ENCODE measurements around the gene RHBDL1. TPM values are rescaled to one million over a fixed set of nuclear protein-coding genes. Genes with fewer than 3 reads are reported as not detected.
A peak's percentile ranks its signal among the peaks of the same experiment; 100 is the strongest.

The RHBDL1 gene
- polyA plus RNA-seq, 3 donors = 0.58 to 1.5 (median 1.1) TPM

DNA sequence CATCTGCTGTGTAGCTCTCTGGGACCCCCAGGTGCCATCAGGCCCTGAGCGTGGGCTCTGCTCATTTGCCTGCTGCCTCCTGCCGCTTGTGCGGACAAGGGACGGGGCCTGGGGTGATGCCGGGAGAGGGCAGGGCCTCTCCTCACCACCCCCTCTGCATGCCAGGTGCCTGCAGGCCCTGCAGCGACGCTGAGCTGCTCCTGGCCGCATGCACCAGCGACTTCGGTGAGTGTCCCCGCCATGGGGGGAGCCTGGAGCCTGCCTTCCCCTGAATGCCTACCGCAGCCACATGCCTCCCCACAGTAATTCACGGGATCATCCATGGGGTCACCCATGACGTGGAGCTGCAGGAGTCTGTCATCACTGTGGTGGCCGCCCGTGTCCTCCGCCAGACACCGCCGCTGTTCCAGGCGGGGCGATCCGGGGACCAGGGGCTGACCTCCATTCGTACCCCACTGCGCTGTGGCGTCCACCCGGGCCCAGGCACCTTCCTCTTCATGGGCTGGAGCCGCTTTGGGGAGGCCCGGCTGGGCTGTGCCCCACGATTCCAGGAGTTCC, 41.4 kb downstream of the RHBDL1 start:
- DNase-seq (ENCODE audit: low read depth in 3 of 3, low spot score in 2 of 3) = no peak

DNA sequence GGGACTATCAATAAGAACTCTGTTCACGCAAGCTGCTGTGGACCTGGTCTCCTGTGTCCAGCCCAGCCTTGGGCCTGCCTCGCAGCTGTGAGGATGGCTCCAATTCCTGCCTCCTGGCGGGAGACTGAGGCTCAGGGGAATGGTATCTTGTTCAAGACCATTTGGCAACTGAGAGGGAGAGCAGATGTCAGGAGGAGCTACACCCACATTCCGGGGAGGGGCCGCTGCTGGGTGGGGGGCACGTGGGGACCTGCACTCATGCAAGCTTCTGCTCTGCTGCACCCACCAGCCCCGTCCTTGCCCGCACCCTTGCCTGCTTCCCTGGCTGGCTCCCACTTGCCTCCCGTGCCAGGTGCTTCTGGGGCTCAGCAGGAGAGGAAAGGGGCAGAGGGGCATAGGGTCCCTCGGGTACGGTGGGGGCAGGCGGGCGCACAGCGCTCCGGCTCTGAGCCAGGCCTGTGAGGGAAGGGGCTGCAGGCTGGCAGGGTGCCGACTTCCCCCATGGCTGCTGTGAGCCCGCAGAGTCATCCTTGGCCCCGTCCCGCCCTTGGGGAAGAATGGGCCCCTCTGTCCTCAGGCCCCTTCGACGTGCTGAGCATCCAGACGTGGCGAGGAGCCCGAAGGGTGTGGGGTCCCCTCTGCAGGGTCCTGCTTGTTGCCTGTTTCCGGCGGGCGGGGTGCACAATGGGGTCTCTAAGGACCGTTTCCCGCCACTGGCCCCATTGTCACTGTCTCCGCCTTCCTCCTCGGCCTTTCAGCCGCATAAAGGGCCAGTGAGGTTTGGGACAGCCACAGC, 42.2 kb downstream of the RHBDL1 start:
- DNase-seq (ENCODE audit: low read depth in 3 of 3, low spot score in 2 of 3) = no peak

DNA sequence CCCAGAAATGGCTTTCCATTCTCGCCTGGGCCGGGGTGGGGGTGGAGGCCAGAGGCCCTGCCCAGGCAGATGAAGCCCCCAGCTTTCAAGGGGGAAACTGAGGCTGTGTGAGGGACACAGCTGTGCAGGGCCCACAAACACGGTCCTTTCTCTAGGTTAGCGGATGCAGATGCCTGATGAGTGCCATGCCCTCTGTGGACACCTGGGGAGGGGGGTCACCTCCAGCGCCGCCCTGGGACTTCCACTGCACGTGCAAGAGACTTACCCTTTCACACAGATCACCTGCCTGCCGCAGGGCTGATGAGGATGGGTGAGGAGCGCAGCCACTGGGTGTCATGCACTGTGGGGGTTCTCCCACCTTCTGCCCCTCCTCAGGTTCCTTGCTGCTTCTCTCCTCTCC, 42.9 kb downstream of the RHBDL1 start:
- DNase-seq (ENCODE audit: low read depth in 3 of 3, low spot score in 2 of 3) = no peak

DNA sequence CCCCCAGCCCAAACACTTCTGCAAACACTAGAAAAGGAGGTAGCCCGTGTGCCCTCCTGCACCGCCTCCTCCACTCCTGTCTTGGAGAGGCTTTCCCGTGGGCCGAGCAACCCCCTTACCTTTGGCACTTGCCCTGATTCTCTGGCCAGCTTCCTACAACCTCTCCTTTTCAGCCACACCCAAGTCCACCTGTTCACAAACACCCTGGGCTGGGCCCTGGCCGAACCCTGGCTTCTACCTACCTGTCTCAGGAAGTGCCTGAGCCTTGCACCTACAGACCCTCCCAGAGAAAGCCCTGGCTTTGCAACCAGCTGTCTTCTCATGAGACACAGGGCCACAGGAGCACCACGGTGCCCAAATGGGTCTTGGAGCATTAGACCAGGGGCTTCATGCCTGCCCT, 43.5 kb downstream of the RHBDL1 start:
- no peak for DNase-seq (ENCODE audit: low read depth in 3 of 3, low spot score in 2 of 3)

DNA sequence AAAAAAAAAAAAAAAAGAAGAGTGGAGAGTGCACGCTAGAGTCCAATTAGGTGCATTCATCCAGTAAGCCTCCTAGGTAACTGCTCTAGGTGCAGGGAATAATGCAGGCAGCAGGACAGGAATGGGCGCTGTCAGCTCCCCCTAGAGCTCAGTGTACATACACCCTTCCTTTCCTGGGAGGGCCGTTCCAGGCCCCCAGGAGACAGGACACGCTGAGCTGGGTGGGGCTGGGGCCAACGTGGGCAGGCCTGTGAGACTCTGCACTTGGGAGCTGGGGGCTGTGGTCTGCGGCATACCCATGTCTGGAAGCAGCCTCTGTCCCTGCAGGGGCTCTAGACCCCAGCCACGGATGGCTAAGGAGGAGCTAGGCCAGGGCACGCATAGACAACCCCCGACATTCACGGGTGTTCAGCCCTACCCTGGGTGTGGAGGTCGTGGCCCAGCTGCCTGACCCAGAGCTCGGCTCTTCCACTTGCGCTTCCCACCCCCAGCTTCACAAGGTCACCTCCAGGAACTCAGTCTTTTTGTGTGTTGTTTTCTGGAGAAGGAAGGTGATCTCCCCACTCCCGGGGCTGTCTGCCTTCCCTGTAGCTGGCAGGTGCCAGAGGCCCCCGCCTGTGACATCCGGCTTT, 44.5 kb downstream of the RHBDL1 start:
- DNase-seq (ENCODE audit: low read depth in 3 of 3, low spot score in 2 of 3) = no peak

DNA sequence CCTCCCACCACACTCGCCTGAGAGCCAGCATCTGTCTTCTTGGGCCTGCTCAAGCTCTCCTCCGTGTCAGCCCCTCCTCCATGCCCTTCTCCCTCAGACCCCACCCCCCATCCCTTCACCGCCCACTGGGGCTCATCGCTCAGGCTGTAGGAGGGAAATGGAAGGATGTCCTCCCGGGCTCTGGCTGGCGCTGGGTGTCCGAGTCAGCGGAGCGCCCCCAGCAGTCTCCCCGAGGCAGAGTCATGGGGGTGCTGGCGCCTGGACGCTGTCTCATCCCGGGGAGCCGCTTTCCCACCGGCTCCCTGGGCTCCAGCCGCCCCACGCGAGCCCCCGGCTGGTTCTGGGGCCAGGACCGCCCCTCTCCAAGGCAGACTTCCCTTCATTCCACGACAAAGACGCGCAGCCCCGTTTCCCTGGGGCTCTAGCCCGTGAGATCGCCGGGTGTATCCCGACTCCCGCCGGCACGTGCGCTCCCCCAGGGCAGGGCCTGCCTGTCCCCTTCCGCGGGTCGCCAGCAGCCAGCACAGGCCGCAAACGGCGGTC, 45.0 kb downstream of the RHBDL1 start:
- DNase-seq (ENCODE audit: low read depth in 3 of 3, low spot score in 2 of 3) = no peak

DNA sequence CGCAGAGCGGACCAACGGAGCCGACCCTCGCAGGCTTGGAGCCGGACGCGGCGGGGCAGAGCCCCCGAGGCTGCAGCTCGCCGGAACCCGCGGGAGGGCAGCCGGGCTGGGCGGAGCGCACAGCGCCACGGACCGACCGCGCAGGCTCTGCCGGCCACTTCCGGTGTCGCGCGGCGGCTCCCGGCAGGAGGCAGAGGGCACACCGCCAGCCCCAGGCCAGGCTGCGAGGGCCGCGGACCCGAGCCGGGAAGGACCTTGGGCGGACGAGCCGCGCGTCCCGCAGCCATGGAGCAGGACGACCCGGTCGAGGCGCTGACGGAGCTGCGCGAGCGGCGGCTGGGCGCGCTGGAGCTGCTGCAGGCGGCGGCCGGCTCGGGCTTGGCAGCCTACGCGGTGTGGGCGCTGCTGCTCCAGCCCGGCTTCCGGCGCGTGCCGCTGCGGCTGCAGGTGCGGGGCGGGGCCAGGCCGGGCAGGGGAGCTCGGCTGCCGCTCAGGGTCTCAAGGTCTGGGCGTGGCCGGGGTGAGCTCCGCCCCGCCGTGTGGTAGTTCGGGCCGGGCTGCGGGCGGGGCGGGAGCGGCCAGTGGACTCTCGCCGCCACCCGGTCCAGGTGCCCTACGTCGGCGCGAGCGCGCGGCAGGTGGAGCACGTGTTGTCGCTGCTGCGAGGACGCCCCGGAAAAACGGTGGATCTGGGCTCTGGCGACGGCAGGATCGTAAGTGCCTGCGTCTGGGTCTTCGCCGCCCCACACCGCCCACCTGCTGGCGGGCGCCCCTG, 45.7 kb downstream of the RHBDL1 start, which contains the start of gene ANTKMT:
Gene ANTKMT, plus strand, starts transcription at position 157 of the 775 bp plus-strand sequence. Its CDS starts 129 bp downstream, at position 286.
- DNase-seq (ENCODE audit: low read depth in 3 of 3, low spot score in 2 of 3) = peak in 1 of 3 donors; percentile 68

DNA sequence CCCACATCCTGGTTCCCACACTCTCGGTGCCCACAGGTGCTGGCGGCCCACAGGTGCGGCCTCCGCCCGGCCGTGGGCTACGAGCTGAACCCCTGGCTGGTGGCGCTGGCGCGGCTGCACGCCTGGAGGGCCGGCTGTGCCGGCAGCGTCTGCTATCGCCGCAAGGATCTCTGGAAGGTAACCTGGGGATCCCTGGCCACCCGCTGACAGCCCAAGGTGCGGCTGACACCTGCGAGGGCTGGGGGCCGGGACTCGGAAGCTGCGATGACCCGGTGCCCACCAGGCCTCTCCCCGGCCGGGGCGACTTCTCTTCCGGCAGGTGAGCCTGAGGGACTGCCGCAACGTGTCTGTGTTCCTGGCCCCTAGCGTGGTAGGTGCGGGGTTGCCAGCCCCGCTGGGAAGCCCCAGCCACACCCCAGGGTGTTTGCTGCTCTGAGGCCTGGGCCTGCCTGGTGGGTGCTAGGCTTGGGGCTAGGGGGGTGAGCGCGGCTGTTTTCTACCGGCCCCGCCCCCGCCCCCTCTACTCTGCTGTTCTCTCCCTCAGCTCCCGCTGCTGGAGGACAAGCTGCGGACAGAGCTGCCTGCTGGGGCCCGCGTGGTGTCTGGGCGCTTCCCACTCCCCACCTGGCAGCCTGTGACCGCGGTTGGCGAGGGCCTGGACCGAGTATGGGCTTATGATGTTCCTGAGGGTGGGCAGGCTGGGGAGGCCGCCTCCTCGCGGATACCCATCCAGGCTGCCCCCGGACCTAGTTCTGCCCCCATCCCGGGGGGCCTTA, 46.5 kb downstream of the RHBDL1 start:
- no peak for DNase-seq (ENCODE audit: low read depth in 3 of 3, low spot score in 2 of 3)

DNA sequence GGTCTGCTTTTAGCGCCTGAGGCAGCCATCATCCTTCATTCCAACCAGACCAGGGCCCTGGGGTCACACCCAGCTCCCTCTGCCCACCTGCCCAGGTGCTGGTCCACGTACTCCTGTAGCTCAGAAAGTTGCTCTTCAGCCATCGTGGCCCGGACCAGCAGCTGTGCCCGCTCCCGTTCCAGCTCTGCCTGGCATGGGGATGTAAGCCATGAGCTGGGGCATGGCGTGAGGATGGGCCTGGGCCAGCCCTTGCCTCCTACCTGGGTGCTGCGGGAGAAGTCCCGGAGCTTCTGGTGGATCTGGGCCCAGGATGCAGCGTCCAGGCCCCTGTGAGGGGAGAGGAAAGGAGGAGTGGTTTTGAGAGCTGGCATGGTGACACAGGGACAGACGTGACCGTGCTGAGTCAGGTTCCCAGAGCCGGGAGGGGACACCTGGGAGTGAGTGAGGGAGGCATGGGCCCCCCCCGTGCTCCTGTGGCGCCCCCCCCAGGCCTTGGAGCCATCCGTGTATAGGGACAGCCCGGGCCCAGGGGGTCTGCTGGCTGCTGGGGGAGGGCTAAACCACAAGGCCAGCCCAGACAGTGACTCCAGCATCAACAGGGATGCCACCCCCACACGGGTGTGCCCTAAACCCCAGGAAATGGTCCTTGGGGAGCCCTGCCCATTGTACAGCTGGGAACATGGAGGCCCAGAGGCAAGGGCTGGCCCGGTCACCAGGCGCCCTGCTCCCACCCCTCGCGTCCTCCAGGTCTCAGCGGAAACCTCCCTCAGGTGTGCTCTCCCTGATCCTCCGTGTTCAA, 47.6 kb downstream of the RHBDL1 start:
- no peak for DNase-seq (ENCODE audit: low read depth in 3 of 3, low spot score in 2 of 3)

DNA sequence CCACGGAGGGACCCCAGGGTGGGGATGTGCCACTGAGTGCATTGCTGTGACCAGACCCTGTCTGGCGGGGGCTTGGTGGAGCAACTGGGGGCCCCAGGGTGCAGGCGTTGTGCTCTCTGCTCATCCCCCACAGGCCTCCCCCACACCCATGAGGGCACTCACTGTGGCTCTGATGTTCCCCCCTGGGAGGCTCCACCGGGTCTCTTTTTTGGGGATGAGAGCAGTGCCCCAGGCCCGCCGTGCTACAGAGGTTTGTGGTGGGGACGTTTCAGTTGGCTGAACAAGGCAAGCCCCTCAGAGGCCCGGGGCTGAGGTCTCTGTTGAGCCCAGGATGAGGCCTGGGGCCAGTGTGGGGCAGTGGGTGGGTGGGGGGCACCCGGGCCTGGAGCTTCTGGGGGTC, 48.2 kb downstream of the RHBDL1 start:
- DNase-seq (ENCODE audit: low read depth in 3 of 3, low spot score in 2 of 3) = no peak

DNA sequence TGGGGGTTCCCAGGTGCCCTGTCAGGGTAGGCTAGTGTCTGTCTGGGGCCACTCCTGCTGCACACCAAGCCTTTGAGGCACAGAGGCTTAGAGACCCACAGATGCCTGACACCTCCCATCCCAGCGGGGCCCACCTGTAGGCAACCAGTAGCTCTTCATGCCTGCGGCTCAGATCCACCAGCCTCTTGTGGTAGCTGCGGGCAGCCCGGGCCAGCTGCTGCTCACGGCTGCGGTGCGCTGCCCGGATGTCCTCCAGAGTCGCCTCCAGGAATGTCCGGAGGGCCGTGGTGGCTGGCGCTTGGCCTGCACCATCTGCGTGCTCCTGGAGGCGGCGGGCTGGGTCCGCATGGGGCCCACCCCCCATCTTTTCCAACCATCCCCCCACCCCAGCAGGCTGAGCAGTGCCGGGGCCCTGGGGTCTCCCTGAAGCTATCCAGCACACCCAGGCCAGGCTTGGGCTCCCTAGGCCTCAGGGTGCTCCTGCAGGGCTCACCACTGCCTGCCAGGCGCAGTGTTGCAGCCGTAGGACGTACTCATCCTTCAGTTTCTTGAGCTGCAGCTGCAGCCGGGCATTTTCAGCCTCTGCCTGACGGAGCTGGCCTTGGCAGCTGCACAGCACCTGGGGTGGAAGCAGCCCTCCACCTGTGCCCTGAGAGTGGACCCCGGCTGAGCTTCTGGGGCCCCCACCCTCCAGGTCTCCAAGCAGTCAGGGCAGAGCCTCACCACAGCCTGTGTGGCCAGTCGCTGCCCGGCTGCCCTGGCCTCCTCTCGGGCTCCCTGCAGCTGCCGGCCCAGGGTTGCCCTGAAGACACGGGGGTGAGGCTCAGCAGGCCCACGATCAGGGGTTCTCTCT, 48.9 kb downstream of the RHBDL1 start:
- DNase-seq (ENCODE audit: low read depth in 3 of 3, low spot score in 2 of 3) = no peak

DNA sequence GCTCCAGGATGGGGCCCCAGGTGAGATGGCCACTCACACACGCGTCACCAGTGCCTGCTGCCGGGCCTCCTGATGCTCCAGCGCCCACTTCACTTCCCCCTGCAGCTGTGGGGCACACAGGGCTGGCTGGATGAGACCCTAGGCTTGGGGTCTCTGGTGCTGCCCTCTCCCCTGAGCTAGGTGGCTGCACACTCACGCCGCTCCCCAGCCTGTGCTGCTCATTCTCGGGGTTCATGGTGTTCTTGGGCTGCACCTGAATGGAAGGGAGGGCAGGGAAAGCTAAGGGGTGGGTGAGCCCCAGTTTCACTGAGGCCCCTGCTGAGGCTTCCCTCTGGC, 49.5 kb downstream of the RHBDL1 start:
- no peak for DNase-seq (ENCODE audit: low read depth in 3 of 3, low spot score in 2 of 3)

DNA sequence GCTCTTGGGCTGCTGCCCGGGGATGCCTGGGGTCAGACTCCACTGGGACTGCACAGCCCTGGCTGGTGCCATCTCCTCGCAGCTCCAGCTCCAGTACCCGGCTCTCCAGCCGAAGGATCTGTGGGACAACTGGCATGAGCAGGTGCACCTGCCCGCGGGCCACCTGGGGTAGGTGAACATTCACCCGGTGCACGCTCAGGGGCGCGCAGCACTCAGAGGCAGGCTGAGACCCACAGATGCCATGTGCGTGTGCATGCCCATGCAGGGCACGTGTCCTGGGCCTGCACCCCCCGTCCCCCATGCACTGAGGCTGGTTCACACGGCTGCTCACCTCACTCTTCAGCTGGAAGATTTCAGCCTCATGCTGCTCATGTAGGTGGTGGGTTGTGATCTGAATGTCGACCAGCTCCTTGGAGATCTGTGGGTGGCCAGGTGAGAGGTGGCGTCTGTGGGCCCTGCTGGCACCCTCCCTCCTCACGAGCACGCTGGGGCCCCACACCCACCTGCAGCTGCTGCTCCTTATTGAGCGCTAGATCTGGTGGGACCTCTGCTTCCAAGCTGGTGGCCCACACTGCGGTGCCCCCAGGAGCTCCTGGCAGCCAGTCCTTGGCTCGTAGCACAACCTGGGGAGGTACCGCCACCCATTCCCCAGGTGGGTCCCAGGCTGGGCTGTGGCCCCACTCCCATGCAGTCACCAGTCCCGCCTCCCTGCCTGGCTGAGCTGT, 50.2 kb downstream of the RHBDL1 start:
- DNase-seq (ENCODE audit: low read depth in 3 of 3, low spot score in 2 of 3) = no peak

DNA sequence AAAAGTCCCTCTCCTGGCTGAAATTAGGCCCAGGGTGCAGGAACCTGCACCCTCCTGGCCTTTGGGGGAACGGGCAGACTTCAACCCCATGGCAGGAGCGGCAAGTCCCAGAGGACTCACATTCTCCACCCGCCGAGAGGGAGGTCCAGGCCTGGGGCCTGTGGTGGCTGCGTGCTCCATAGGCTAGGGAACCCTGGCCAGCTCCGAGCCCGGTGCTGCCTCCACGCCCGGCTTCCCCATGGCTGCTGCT, 50.6 kb downstream of the RHBDL1 start:
- no peak for DNase-seq (ENCODE audit: low read depth in 3 of 3, low spot score in 2 of 3)

DNA sequence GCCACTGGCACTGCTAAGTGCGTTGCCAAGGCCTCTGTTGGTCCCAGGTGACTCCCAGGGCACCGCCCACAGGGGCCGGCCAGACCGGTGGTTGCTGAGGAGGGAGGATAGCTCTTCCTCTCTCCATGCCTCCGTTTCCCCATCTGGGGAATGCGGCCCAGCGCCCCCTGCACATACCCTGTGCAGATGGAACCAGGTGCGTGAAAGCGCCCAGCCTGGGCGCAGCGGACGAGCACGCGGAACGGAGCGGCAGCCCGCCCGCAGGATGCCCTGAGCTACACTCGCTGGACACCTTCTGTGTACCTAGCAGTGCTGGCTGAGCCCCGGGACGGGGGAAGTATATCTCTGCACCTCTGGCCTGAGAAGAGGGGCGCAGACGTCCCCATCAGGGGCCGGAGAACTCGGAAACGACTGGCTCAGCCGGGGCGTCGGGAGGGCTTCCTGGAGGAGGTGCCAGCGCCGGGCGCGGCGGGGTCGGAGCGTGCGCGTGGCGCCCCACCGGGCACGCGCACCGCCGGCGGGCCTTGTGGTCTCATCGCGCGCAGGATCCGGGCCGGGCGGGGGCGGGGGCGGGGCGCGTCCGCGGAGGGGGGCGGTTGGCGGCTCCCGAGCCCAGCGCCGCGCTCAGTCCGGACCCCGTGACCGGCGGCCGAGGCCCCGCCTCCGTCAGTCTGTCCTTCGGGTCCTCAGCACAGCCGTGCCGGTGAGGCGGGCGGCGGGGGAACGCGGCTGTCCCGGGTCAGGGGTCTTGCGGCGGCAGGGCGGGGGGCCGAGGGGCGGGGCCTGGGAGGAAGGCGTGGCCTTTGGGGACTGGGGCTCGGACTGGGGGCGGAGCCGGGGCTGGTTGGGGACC, 51.2 kb downstream of the RHBDL1 start, which contains the start of the genes CCDC78 and HAGHL:
Gene CCDC78, minus strand, starts transcription at position 6 of the 853 bp plus-strand sequence. CDS start 76 bp downstream, outside the sequence.
Gene HAGHL, plus strand, starts transcription at position 669 of the 853 bp plus-strand sequence. CDS start 404 bp downstream, outside the sequence.
- no peak for DNase-seq (ENCODE audit: low read depth in 3 of 3, low spot score in 2 of 3)

DNA sequence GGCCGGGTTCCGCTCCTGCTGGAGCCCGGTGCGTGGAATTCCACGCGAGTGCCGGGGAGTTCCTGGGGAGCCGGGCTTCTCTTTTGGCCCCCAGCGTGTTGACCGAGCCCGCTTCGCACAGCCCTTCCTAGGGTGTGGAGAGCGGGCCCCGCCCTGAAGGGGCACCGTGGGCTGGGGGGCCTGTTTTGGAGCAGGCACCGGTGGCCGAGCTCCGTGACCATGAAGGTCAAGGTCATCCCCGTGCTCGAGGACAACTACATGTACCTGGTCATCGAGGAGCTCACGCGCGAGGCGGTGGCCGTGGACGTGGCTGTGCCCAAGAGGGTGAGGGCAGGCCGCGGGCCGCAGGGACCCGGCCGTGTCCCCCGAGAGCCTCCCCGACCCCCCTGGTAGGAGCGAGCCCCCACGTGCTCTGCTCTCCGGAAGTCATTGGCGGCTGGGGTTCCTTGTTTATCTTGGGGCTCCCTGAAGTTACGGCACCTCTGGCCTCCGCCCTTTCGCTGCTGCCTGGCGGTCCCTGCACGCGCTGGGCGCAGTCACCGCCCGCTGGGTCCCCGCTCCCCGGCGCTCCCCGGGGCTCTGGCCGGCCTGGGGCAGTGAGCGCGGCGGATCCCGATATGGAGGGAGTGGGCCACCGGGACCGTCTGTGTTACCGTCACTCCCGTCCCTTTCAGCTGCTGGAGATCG, 52.0 kb downstream of the RHBDL1 start:
- DNase-seq (ENCODE audit: low read depth in 3 of 3, low spot score in 2 of 3) = no peak
